Ovary (tissue), 9 donors: Measurements from ENCODE around the gene SORCS2. TPM values are rescaled to one million over a fixed set of nuclear protein-coding genes. Genes with fewer than 3 reads are reported as not detected.

ENCODE experiments used
- DNase-seq, 5 donors: peaks; one replicate each; pipeline ENCODE4 v3.0.0-alpha.2; 2019 to 2020
- H3K27ac ChIP-seq, 2 donors: fragments of 200-600 bp; one replicate each; pipeline versions ENCODE4 v1.5.1 to v1.8.0; 2019 to 2022
- H3K27me3 ChIP-seq: fragments of 200-600 bp; one replicate; pipeline ENCODE4 v1.8.0; 2022
- H3K36me3 ChIP-seq: fragments of 200-600 bp; sonication (generic); one replicate; pipeline ENCODE4 v1.5.1; 2019
- H3K4me1 ChIP-seq: one replicate; pipeline ENCODE4 v1.8.1; 2013; ENCODE audit warnings: mild to moderate bottlenecking, moderate library complexity; ENCODE audit not compliant: insufficient read depth
- H3K4me3 ChIP-seq: fragments of 200-600 bp; sonication (generic); one replicate; pipeline ENCODE4 v1.5.1; 2017
- H3K9me3 ChIP-seq, 2 donors: fragments of 200-600 bp in 1 of 2; sonication (generic) in 1 of 2; one replicate each; pipeline versions ENCODE4 v1.5.1 to v1.8.1; 2013 to 2019; ENCODE audit warnings: mild to moderate bottlenecking in 1 of 2, moderate library complexity in 1 of 2
- CTCF ChIP-seq, 3 donors: fragments of 450-650 bp in 2 of 3; fragments of 200-600 bp in 1 of 3; IDR thresholded peaks; one replicate each; pipeline versions ENCODE4 v1.5.1 to v1.8.0; 2016 to 2022; ENCODE audit warnings: antibody characterized with exemption in 3 of 3, mild to moderate bottlenecking in 1 of 3
- EP300 ChIP-seq: sonication (generic); formaldehyde crosslinking; IDR thresholded peaks from one replicate; pipeline ENCODE4 v1.6.1; 2017; ENCODE audit warnings: antibody characterized with exemption
- POLR2A ChIP-seq: fragments of 450-650 bp; IDR thresholded peaks from one replicate; pipeline ENCODE4 v1.6.1; 2017; ENCODE audit warnings: antibody characterized with exemption, mild to moderate bottlenecking, moderate library complexity
- WGBS, 3 donors: extraction: QIAGEN DNeasy Blood & Tissue Kit in 1 of 3; methylation state at CpG; one replicate each; pipeline versions ENCODE4 v1.1.5 to v1.1.7; 2013 to 2017; 5-methylcytosine and 5-hydroxymethylcytosine counted together
- intact Hi-C, 4 donors: fragments of 100-400 bp; cut with DNase I; formaldehyde crosslinking; loops; one replicate each; pipeline versions ENCODE4 v1.11.0 to v1.15.1; 2022 to 2023
- polyA plus RNA-seq, 2 donors: library from polyadenylated mRNA; stranded (reverse); fragments of 200-250 nt in 1 of 2; fragments of 350-450 nt in 1 of 2; fragmentation: Illumina TruSeq in 1 of 2; extraction: RNeasy Lipid Tissue Mini Kit (QIAGEN cat#74804) in 1 of 2; gene quantifications; one replicate each; pipeline ENCODE4 v1.2.3, GENCODE V29; 2013 to 2014
- total RNA-seq, 7 donors: library from RNA; depleted of rRNA in 2 of 7; stranded (reverse); fragments of >200 nt in 2 of 7; fragmentation: NEBNext Ultra II Directional in 3 of 7; extraction: Animal tissue kit (Norgen Biotek cat#: 25700) in 3 of 7; gene quantifications; one replicate each; pipeline versions ENCODE4 v1.1.0 to v1.2.4, GENCODE V29; 2016 to 2023
- donor health status: DM: no; HTN: no; CAD: no; lungs with moderate emphysema.
- donor health status: DM: no; HTN: no; CAD: no.
- donor health status: Bipolar disorder and iron deficiency.
- donor health status: DM: yes; HTN: yes; CAD: no.
- donor health status: DM: no; HTN: no; CAD: no.
- donor health status: DM: yes; HTN: yes; CAD: no.

The SORCS2 gene
- total and polyA plus RNA-seq, 9 donors: 0.60 to 23.9 (median 7.1) TPM

GRCh38 chr4:7166981-7167700 is 25.2 kb upstream of the SORCS2 start:
- peaks cover 6% of the 10 kb centered on the region for H3K4me1 ChIP-seq
- intact Hi-C loops: no loop called here
- no peaks in the 10 kb centered on the region for H3K27me3 ChIP-seq
- TF ChIP-seq EP300: no peak
- no peak for TF ChIP-seq CTCF (IDR thresholded peaks at IDR 0.05)
- no peak for TF ChIP-seq POLR2A
- 76 to 82% (median 79%) methylated on average over 17 of the region's 17 CpGs for WGBS, 3 donors
- no peaks in the 10 kb centered on the region for H3K9me3 ChIP-seq
- H3K27ac ChIP-seq: no peak overlapping the region
- H3K4me3 ChIP-seq: no peak overlapping the region
- H3K36me3 ChIP-seq: no peaks in the 10 kb centered on the region
- DNase-seq: peak in 2 of 5 donors; percentile 12 to 16

GRCh38 chr4:7167706-7168105 is 24.6 kb upstream of the SORCS2 start:
- peak in 2 of 5 donors; percentile 1 for DNase-seq
- Histone ChIP-seq H3K27ac (no peak overlapping the region), H3K36me3 (no peaks in the 10 kb centered on the region), H3K4me3 (no peak overlapping the region), H3K9me3 (no peaks in the 10 kb centered on the region), H3K27me3 (no peaks in the 10 kb centered on the region), H3K4me1 (peaks cover under 1% of the 10 kb centered on the region)
- intact Hi-C loops: no loop called here
- TF ChIP-seq CTCF (IDR thresholded peaks at IDR 0.05) (no peak), EP300 (no peak), POLR2A (no peak)
- 68 to 76% (median 69%) methylated on average over 4 of the region's 4 CpGs for WGBS, 3 donors

- peak in 3 of 5 donors; percentile 1 to 19 (median 4) for DNase-seq
- intact Hi-C loops: no loop called here
These were observed 24.2 kb upstream of the SORCS2 start for GRCh38 chr4:7168106-7168505.

GRCh38 chr4:7169134-7169533 is 23.2 kb upstream of the SORCS2 start:
- TF ChIP-seq POLR2A (no peak), EP300 (no peak), CTCF (IDR thresholded peaks at IDR 0.05) (no peak)
- H3K27ac ChIP-seq: no peak overlapping the region
- intact Hi-C loops: no loop called here
- H3K36me3 ChIP-seq: no peaks in the 10 kb centered on the region
- no peaks in the 10 kb centered on the region for H3K9me3 ChIP-seq
- WGBS, 3 donors: 92 to 99% (median 93%) methylated on average over 7 of the region's 7 CpGs
- no peaks in the 10 kb centered on the region for H3K4me1 ChIP-seq
- H3K27me3 ChIP-seq: no peaks in the 10 kb centered on the region
- H3K4me3 ChIP-seq: no peak overlapping the region
- DNase-seq: peak in 3 of 5 donors; percentile 2 to 3 (median 3)

More at GRCh38 chr4:7168106-7168505, 24.2 kb upstream of the SORCS2 start:
- no peak overlapping the region for H3K27ac ChIP-seq
- no peak overlapping the region for H3K4me3 ChIP-seq
- H3K4me1 ChIP-seq: no peaks in the 10 kb centered on the region
- no peaks in the 10 kb centered on the region for H3K36me3 ChIP-seq
- WGBS, 3 donors: 90 to 96% (median 94%) methylated on average over 8 of the region's 8 CpGs
- no peaks in the 10 kb centered on the region for H3K9me3 ChIP-seq
- TF ChIP-seq CTCF (IDR thresholded peaks at IDR 0.05) (no peak), POLR2A (no peak), EP300 (no peak)
- no peaks in the 10 kb centered on the region for H3K27me3 ChIP-seq
